Measurements from ENCODE around the gene ADORA2B.

Gene ADORA2B

GRCh38 chr17:15981646-15982580 is 37.0 kb downstream of the ADORA2B start:
- no peak for DNase-seq (ENCODE audit: low spot score)

DNA sequence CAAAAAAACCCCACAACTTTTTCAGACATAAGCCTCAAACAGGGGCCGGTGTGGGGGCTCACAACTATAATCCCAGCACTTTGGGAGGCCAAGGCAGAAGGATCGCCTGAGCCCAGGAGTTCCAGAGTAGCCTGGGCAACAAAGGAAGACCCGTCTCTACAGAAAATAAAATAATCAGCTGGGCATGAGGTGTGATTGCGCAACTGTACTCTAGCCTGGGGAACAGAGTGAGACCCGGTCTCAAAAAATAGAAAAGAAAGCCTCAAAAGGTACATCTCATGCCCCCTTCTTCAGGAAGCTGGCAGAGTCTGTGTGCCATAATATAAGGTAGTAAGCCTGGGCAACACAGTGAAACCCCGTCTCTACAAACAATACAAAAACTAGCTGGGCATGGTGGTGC is 51.4 kb downstream of the ADORA2B start:
- no peak for DNase-seq (ENCODE audit: low spot score)

- DNase-seq (ENCODE audit: low spot score), result no peak
Measured at GRCh38 chr17:15998031-15998562, 53.2 kb downstream of the ADORA2B start.

GRCh38 chr17:15999141-15999973 is 54.4 kb downstream of the ADORA2B start, which contains the start of the genes TTC19 and ZSWIM7:
Gene TTC19 (plus strand): TSS chr17:15999824. CDS start chr17:15999849, 25 bp downstream.
Gene ZSWIM7 (minus strand): TSS chr17:15999704. CDS start chr17:15999594, 110 bp downstream.
- peak; percentile 98 for DNase-seq (ENCODE audit: low spot score)

- DNase-seq (ENCODE audit: low spot score), result peak; percentile 75
Measured at GRCh38 chr17:15999974-16000827, 55.3 kb downstream of the ADORA2B start.

DNA sequence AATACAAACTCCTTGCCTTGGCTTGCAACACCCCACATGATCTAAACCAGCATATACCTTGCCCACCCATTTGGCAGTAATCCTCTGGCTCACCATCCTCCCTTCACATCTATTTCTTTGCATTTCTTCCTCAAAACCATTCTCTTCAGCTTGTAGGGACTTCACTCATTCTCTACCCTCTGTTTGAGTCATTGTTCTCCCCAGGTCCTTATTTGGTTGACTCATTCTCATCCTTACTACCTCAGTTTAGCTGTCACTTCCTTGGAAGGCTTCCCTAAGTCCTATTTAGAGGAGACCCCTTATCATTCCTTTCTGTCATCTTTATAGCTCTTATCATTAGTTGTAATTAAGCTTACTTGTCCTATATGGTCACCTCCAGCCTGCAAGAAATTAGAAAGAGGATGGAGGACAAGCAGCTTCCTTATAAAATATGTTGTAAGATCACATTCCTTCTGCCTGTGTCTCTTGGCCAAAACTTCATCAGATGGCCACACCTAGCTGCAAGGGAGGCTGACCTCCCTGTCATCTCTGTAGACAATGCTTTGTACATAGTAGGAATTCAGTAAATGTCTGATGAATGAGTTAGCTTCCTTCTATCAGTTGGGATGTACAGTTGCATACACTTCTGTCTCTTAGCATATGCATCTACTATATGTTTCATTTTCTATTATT is 56.4 kb downstream of the ADORA2B start:
- DNase-seq (ENCODE audit: low spot score), result no peak

DNA sequence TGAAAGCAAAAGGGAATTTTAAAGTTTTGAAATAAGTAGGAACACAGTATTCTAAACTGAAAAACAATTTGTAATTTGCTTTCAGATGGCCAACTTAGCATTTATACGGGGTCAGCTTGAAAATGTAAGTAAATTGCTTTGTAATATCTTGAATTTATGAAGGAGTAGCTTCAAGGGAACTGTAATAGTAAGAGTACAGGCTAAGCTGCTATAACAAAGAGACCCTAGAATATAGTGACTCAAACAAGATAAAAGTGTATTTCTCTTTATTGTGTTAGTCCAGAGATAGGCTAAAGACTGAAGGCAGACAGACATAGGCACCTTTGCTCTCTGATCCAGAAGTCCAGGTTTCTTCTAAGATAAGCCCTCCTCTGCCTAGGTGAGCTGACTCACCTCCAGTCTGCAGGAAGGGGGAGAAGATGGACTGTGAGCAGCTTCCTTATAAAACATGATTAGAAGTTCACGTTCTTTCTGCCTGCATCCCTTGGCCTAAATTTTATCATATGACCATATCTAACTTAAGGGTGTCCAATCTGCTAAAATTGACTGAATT is 57.9 kb downstream of the ADORA2B start:
- DNase-seq (ENCODE audit: low spot score), result no peak

DNA sequence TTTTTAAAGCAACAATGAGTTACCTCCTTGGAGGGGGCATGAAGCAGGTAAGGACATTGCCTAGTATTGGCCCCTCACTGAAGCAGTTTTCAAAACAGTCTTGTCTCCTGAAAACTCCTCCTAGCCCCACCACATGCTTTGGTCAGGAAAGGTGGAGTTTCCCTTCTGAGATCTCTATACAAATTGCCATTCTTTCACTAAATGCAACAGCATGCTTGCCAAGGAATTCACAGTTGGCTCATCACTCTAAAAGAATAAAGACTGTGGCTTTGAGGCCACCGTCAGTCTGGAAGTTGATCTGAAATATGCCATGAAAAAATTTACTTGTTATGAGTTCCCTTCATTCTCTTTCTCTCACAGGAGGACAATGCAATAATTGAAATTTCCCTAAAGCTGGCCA is 58.9 kb downstream of the ADORA2B start:
- no peak for DNase-seq (ENCODE audit: low spot score)

- DNase-seq (ENCODE audit: low spot score), result no peak
Measured at GRCh38 chr17:16005636-16006035, 60.7 kb downstream of the ADORA2B start.

DNA sequence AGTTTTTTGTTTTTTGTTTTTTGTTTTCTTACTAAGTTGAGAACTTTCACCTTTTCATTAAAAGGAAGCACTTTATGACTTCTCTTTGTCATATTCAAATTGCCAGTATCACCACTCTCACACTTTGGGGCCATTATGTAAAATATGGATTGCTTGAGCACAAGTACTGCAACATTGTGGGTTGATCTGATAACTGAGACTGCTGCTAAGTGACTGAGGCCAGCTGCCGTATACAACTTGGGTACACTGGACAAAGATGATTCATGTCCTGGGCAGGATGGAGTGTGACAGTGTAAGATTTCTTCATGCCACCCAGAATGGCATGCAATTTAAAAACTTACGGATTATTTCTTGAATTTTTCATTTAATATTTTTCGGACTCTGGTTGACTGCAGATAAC is 62.5 kb downstream of the ADORA2B start:
- no peak for DNase-seq (ENCODE audit: low spot score)

GRCh38 chr17:16013943-16014407 is 69.0 kb downstream of the ADORA2B start:
- DNase-seq (ENCODE audit: low spot score), result peak; percentile 52

DNA sequence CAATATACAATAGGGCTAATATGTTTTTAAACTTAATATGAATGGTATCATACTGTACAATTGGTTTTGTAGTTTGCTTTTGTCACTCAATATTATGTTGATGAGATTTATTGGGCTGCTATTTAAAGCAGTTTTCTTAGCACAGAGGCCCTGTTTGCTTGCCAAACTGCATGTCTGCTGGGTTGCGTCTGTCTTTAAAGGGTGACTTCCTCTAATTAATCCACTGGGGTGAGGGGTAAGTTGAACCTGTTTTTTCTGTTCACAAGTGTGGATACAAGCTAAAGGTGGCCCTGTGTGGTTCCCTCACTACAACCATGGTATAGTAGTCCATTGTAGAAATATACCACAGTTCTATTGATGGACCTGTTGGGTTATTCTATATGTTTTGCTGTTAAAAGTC is 74.4 kb downstream of the ADORA2B start:
- DNase-seq (ENCODE audit: low spot score), result no peak

DNA sequence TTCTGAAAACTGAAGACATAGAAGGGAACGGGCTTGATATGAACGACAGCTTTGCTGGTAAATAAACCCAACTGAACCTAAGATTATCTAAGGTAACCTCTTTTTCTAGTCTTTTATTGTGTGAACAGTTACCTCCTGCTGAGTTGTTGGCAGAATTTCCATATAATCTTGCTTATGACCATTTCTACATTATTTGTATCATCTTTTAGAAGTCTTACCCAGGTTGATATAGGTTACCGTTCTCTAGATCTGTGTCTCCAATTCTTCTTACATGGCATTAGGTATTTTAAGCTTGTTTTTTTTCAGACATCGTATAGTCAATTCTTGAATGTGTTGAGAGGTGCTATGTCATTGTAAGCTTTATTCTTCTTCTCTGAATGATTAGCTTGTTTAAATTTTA is 79.0 kb downstream of the ADORA2B start:
- DNase-seq (ENCODE audit: low spot score), result no peak

GRCh38 chr17:16025202-16025601 is 80.3 kb downstream of the ADORA2B start:
- DNase-seq (ENCODE audit: low spot score), result no peak
